Measurements from ENCODE around the gene E2F4. TPM values are rescaled to one million over a fixed set of nuclear protein-coding genes. Genes with fewer than 3 reads are reported as not detected.

The E2F4 gene
- total and polyA plus RNA-seq, 2 of the 8 experiments (the other 6 are each of a cell fraction or from before 2014, with no cell fraction given) = 79.9 to 157 TPM

GRCh38 chr16:67244387-67245185 lies 52.6 kb downstream of the E2F4 start:
- H2BK5ac ChIP-seq (ENCODE audit: low read depth, low read length) = no peak overlapping the region; the same call in 1 of the 2 replicates
- peak overlapping the region; percentile 2; the same call in 1 of the 2 replicates for H2BK15ac ChIP-seq (ENCODE audit: low read length)
- H3K79me2 ChIP-seq (ENCODE audit: control insufficient read depth in 1 of 2, insufficient read depth in 2 of 2, low read length in 2 of 2) = peaks cover 0 to 21% of the 10 kb centered on the region in 2 experiments; a peak in 2 of 4 replicates
- peak overlapping the region; percentile 92 to 95; a peak in 3 of 4 replicates for H3K4me2 ChIP-seq (ENCODE audit: insufficient read depth in 1 of 2, low read depth in 2 of 2, low read length in 2 of 2)
- peak overlapping the region; percentile 2 for H2BK120ac ChIP-seq (replicated peaks; ENCODE audit: low read depth, low read length)
- POLR2A ChIA-PET (ENCODE audit: partially characterized antibody) = interaction anchor here (0.8 to 6.8 kb wide), 3 partner anchors 10 to 54 kb away, joined by 3 to 111 read pairs (median 11); partner anchors contain the start of genes EXOC3L1 and TMEM208
- no peak overlapping the region for H3K23ac ChIP-seq (ENCODE audit: insufficient read length)
- peaks cover 0 to 12% (median 8%) of the 10 kb centered on the region in 4 experiments; a peak in 5 of 7 replicates for H3K27me3 ChIP-seq (replicated peaks in 1 of 4; ENCODE audit: control insufficient read depth in 3 of 4, extremely low read depth in 1 of 4, insufficient read depth in 3 of 4, low read length in 3 of 4)
- H3K14ac ChIP-seq (ENCODE audit: insufficient read length) = no peak overlapping the region
- no peak overlapping the region for H2BK20ac ChIP-seq (ENCODE audit: low read length)
- CTCF ChIA-PET (ENCODE audit: partially characterized antibody) = interaction anchor here (0.9 to 1.9 kb wide), 11 partner anchors 17 to 62 kb away, joined by 3 to 9 read pairs (median 4); no protein-coding TSS in a partner anchor
- no peaks in the 10 kb centered on the region for H3K36me3 ChIP-seq (ENCODE audit: control insufficient read depth in 2 of 4, insufficient read depth in 4 of 4, low read length in 3 of 4)
- FAIRE-seq (no peak), DNase-seq (ENCODE audit: low read depth in 1 of 2, low spot score in 2 of 2) (no peak)
- WGBS, 2 experiments (ENCODE audit: extremely low coverage in 1 of 2, insufficient coverage in 1 of 2, insufficient read length in 1 of 2, insufficient replicate concordance in 2 of 2, low coverage in 1 of 2, low lambda C conversion rate in 2 of 2, missing lambda C conversion rate in 1 of 2) = 86% methylated on average over 5 of the region's 5 CpGs; no CpG with 5 or more reads in 1 of the 2 experiments
- peaks cover 16% of the 10 kb centered on the region for H3K79me1 ChIP-seq (ENCODE audit: low read depth, low read length)
- H3K27ac ChIP-seq (ENCODE audit: low read depth, low read length) = no peak overlapping the region
- no peak overlapping the region for H4K5ac ChIP-seq (ENCODE audit: insufficient read length, low read depth, low read length)
- H3K9ac ChIP-seq (replicated peaks in 1 of 4; ENCODE audit: extremely low read depth in 1 of 4, low read depth in 3 of 4, low read length in 3 of 4) = no peak overlapping the region
- H2BK12ac ChIP-seq (ENCODE audit: low read depth, low read length) = 0 out of 2 replicates have a peak overlapping the region, but pooled peaks have one; percentile 22
- H3K9me3 ChIP-seq (ENCODE audit: insufficient read depth in 2 of 2, low read depth in 1 of 2, low read length in 1 of 2) = no peaks in the 10 kb centered on the region
- H3K18ac ChIP-seq (ENCODE audit: extremely low read depth, low read length) = no peak overlapping the region
- peak overlapping the region in 1 of 4 experiments; percentile 70; a peak in 1 of 8 replicates for H3K4me3 ChIP-seq (ENCODE audit: extremely low read depth in 1 of 4, insufficient read depth in 2 of 4, low read depth in 3 of 4, low read length in 4 of 4)
- no peak overlapping the region for H4K8ac ChIP-seq (ENCODE audit: extremely low read depth, insufficient read depth, low read length)
- no peak overlapping the region for H4K91ac ChIP-seq (replicated peaks; ENCODE audit: insufficient read length, low read length)
- no peak overlapping the region for H2AFZ ChIP-seq (ENCODE audit: low read length)
- H3K4ac ChIP-seq (replicated peaks; ENCODE audit: insufficient read length, low read depth, low read length) = no peak overlapping the region
- no peak overlapping the region for H3K56ac ChIP-seq (replicated peaks; ENCODE audit: insufficient read length, low read depth, low read length)
- peak overlapping the region; percentile 33; the same call in 1 of the 2 replicates for H2AK5ac ChIP-seq (ENCODE audit: low read depth, low read length)
- peaks cover 16 to 35% (median 17%) of the 10 kb centered on the region in 4 experiments for H3K4me1 ChIP-seq (replicated peaks in 1 of 4; ENCODE audit: control insufficient read depth in 3 of 4, insufficient read depth in 4 of 4, low read length in 3 of 4)
- H3K23me2 ChIP-seq (ENCODE audit: low read depth, low read length) = peaks cover 12% of the 10 kb centered on the region; the same call in 1 of the 2 replicates
- no peaks in the 10 kb centered on the region for H4K20me1 ChIP-seq (replicated peaks in 1 of 2; ENCODE audit: control insufficient read depth in 1 of 2, insufficient read depth in 2 of 2, low read length in 2 of 2)
- TF ChIP-seq TCF12 (IDR thresholded peaks at IDR 0.05; ENCODE audit: low read depth, low read length) (no peak), TBP (IDR thresholded peaks at IDR 0.05; ENCODE audit: low read depth, low read length) (no peak), POLR2AphosphoS5 (IDR thresholded peaks at IDR 0.05; ENCODE audit: low read depth, low read length) (no peak), SP1 (IDR thresholded peaks at IDR 0.05; ENCODE audit: low read depth, low read length) (no peak), CHD1 (IDR thresholded peaks at IDR 0.05; ENCODE audit: low read depth, low read length) (no peak), MAFK (IDR thresholded peaks at IDR 0.05; ENCODE audit: low read depth, low read length) (no peak), ASH2L (IDR thresholded peaks at IDR 0.05; ENCODE audit: low read length) (no peak), TAF7 (optimal IDR thresholded peaks at IDR 0.05; ENCODE audit: borderline replicate concordance, low read depth, low read length) (no peak), KDM4A (IDR thresholded peaks at IDR 0.05; ENCODE audit: low read depth, low read length, severe bottlenecking) (no peak), GABPA (IDR thresholded peaks at IDR 0.05; ENCODE audit: borderline replicate concordance, insufficient read depth, low read length) (no peak)
- TF ChIP-seq, protein P1, sequence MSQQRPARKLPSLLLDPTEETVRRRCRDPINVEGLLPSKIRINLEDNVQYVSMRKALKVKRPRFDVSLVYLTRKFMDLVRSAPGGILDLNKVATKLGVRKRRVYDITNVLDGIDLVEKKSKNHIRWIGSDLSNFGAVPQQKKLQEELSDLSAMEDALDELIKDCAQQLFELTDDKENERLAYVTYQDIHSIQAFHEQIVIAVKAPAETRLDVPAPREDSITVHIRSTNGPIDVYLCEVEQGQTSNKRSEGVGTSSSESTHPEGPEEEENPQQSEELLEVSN (IDR thresholded peaks at IDR 0.05) = no peak
